Keratinocyte (primary cell): ENCODE data around the gene ARID4A. TPM values are rescaled to one million over a fixed set of nuclear protein-coding genes. Genes with fewer than 3 reads are reported as not detected.
A peak's percentile ranks its signal among the peaks of the same experiment; 100 is the strongest.

Experiments
- DNase-seq: peaks from one replicate; pipeline ENCODE4 v3.0.0-alpha.2; 2011; ENCODE audit warnings: low read depth, missing footprints, low spot score
- FAIRE-seq: peaks from 2 replicates; lab custom pipeline; 2011; peaks lifted over from hg19 to GRCh38; lab: Jason Lieb, UNC
- H2AFZ ChIP-seq: 2 replicates; pipeline ENCODE4 v1.6.0; 2012; ENCODE audit warnings: low read length, control low read depth, inconsistent platforms; ENCODE audit not compliant: control insufficient read depth
- H3K27ac ChIP-seq: 2 replicates; pipeline ENCODE4 v1.5.1; 2011; ENCODE audit warnings: low read length; ENCODE audit not compliant: control insufficient read depth, insufficient read depth
- H3K27me3 ChIP-seq: 3 replicates; pipeline ENCODE4 v1.6.0; 2011; ENCODE audit warnings: low read length; ENCODE audit not compliant: control insufficient read depth, insufficient read depth; ENCODE audit errors: extremely low read depth
- H3K36me3 ChIP-seq, 2 experiments: 2 replicates in 1 of 2; 3 replicates in 1 of 2; pipeline ENCODE4 v1.5.1; 2011; ENCODE audit warnings: low read length in 2 of 2, mild to moderate bottlenecking in 1 of 2; ENCODE audit not compliant: control insufficient read depth in 2 of 2, insufficient read depth in 2 of 2; ENCODE audit errors: extremely low read depth in 1 of 2
- H3K4me1 ChIP-seq: 3 replicates; pipeline ENCODE4 v1.5.1; 2011; ENCODE audit warnings: low read length; ENCODE audit not compliant: control insufficient read depth, insufficient read depth; ENCODE audit errors: extremely low read depth
- H3K4me2 ChIP-seq: 3 replicates; pipeline ENCODE4 v1.6.0; 2011; ENCODE audit warnings: low read depth, low read length; ENCODE audit not compliant: control insufficient read depth, insufficient read depth; ENCODE audit errors: extremely low read depth
- H3K4me3 ChIP-seq, 3 experiments: fragments of 200-600 bp in 1 of 3; sonication (generic) in 1 of 3; 2 replicates in 2 of 3; 3 replicates in 1 of 3; pipeline ENCODE4 v1.5.1; 2011 to 2016; ENCODE audit warnings: low read length in 3 of 3, mild to moderate bottlenecking in 3 of 3, control low read depth in 2 of 3, inconsistent platforms in 1 of 3, low read depth in 1 of 3, mixed read lengths in 1 of 3, mixed run types in 1 of 3, moderate library complexity in 1 of 3; ENCODE audit not compliant: control insufficient read depth in 2 of 3, insufficient read depth in 2 of 3; ENCODE audit errors: extremely low read depth in 1 of 3
- H3K79me2 ChIP-seq: 2 replicates; pipeline ENCODE4 v1.6.0; 2012; ENCODE audit warnings: low read length; ENCODE audit not compliant: control insufficient read depth, insufficient read depth
- H3K9ac ChIP-seq: 3 replicates; pipeline ENCODE4 v1.6.0; 2011; ENCODE audit warnings: low read length; ENCODE audit not compliant: control insufficient read depth, insufficient read depth; ENCODE audit errors: extremely low read depth
- H3K9me1 ChIP-seq: 3 replicates; pipeline ENCODE4 v1.6.0; 2011; ENCODE audit warnings: low read length; ENCODE audit not compliant: control insufficient read depth, insufficient read depth; ENCODE audit errors: extremely low read depth
- H3K9me3 ChIP-seq: 2 replicates; pipeline ENCODE4 v1.5.1; 2012; ENCODE audit warnings: low read depth, low read length; ENCODE audit not compliant: control insufficient read depth
- H4K20me1 ChIP-seq: 3 replicates; pipeline ENCODE4 v1.6.0; 2011; ENCODE audit warnings: low read length; ENCODE audit not compliant: control insufficient read depth, insufficient read depth; ENCODE audit errors: extremely low read depth
- CTCF ChIP-seq, 3 experiments: IDR thresholded peaks in 1 of 3; conservative IDR thresholded peaks in 1 of 3; optimal IDR thresholded peaks in 1 of 3; 2 replicates in 2 of 3; 3 replicates in 1 of 3; pipeline versions ENCODE3 to v1.5.1; 2011; ENCODE audit warnings: low read length in 3 of 3, mild to moderate bottlenecking in 3 of 3, moderate library complexity in 2 of 3, control low read depth in 1 of 3, inconsistent platforms in 1 of 3; ENCODE audit not compliant: insufficient read depth in 2 of 3; ENCODE audit errors: extremely low read depth in 1 of 3
- EZH2 ChIP-seq: IDR thresholded peaks from one replicate; pipeline ENCODE4 v1.6.1; 2012; ENCODE audit warnings: inconsistent platforms, mild to moderate bottlenecking, low read length, moderate library complexity
- dilution Hi-C: fragments of 300-500 bp; cut with MboI; formaldehyde crosslinking; loops from one replicate; pipeline ENCODE4 v1.7.0; 2020; ENCODE audit warnings: low sequenced_read_pairs; ENCODE audit not compliant: extremely low pct_ligation_motif_present
- polyA plus RNA-seq, 5 experiments: library from polyadenylated mRNA; depleted of rRNA in 3 of 5; stranded (reverse) in 3 of 5; stranded (forward) in 1 of 5; unstranded in 1 of 5; fragments of >200 nt; gene quantifications; 1 replicate in 1 of 5; 2 replicates in 3 of 5; 3 replicates in 1 of 5; pipeline versions ENCODE4 v1.2.1 to v1.2.3, GENCODE V29; 2011 to 2012; ENCODE audit warnings: missing spikeins in 2 of 5, low read depth in 1 of 5, low replicate concordance in 1 of 5

ARID4A gene
- polyA plus RNA-seq, 1 donor (not counting 4 experiments of a cell fraction or from before 2014, with no cell fraction given) = 8.4 TPM

GRCh38 chr14:58390830-58391229 is 92.5 kb downstream of the ARID4A start:
- Histone ChIP-seq H3K9ac (no peak overlapping the region), H3K36me3 (no peaks in the 10 kb centered on the region), H3K79me2 (no peaks in the 10 kb centered on the region), H3K4me1 (peaks cover 4% of the 10 kb centered on the region), H4K20me1 (no peaks in the 10 kb centered on the region), H3K9me1 (no peaks in the 10 kb centered on the region), H3K27ac (no peak overlapping the region), H2AFZ (no peak overlapping the region), H3K9me3 (no peaks in the 10 kb centered on the region), H3K4me2 (no peak overlapping the region), H3K4me3 (no peak overlapping the region), H3K27me3 (no peaks in the 10 kb centered on the region)
- dilution Hi-C loops = no loop called here
- no peak for FAIRE-seq
- no peak for TF ChIP-seq EZH2
- no peak for TF ChIP-seq CTCF (optimal IDR thresholded peaks at IDR 0.05 in 1 of 3, IDR thresholded peaks at IDR 0.05 in 1 of 3, conservative IDR thresholded peaks at IDR 0.05 in 1 of 3; ENCODE audit: extremely low read depth in 1 of 3, insufficient read depth in 2 of 3, low read length in 3 of 3)
- no peak for DNase-seq

- H3K36me3 ChIP-seq = no peaks in the 10 kb centered on the region
- FAIRE-seq (no peak), DNase-seq (no peak)
- no peaks in the 10 kb centered on the region for H3K27me3 ChIP-seq
- dilution Hi-C loops = no loop called here
- H3K4me3 ChIP-seq = peak overlapping the region in 1 of 3 experiments; percentile 56
- no peaks in the 10 kb centered on the region for H4K20me1 ChIP-seq
- TF ChIP-seq CTCF (optimal IDR thresholded peaks at IDR 0.05 in 1 of 3, IDR thresholded peaks at IDR 0.05 in 1 of 3, conservative IDR thresholded peaks at IDR 0.05 in 1 of 3; ENCODE audit: extremely low read depth in 1 of 3, insufficient read depth in 2 of 3, low read length in 3 of 3) (no peak), EZH2 (no peak)
- peaks cover 4% of the 10 kb centered on the region for H3K4me1 ChIP-seq
- no peak overlapping the region for H3K27ac ChIP-seq
- H3K9ac ChIP-seq = no peak overlapping the region
- no peaks in the 10 kb centered on the region for H3K9me3 ChIP-seq
- peak overlapping the region; percentile 88 for H3K4me2 ChIP-seq
- H3K9me1 ChIP-seq = no peaks in the 10 kb centered on the region
- no peaks in the 10 kb centered on the region for H3K79me2 ChIP-seq
- H2AFZ ChIP-seq = peak overlapping the region; percentile 81
These were observed 97.1 kb downstream of the ARID4A start for GRCh38 chr14:58395562-58395811.
